WTC11 (cell line): ENCODE results near the gene CPEB4.

Source experiments
- USF1 ChIP-seq: sonication (generic); formaldehyde crosslinking; IDR thresholded peaks from 2 replicates; pipeline ENCODE4 v1.8.0; 2022; ENCODE audit warnings: mild to moderate bottlenecking, missing genetic modification reagents
- ZNF317 ChIP-seq: sonication (generic); formaldehyde crosslinking; IDR thresholded peaks from 2 replicates; pipeline ENCODE4 v1.8.1; 2023; ENCODE audit warnings: low read depth, mild to moderate bottlenecking, moderate library complexity, missing genetic modification reagents, borderline replicate concordance

GRCh38 chr5:173924899-173925298 is 36.8 kb downstream of the CPEB4 start:
- TF ChIP-seq USF1 (CRISPR knock-in tag) (no peak), ZNF317 (no peak)
